ENCODE data around the gene RINL.

RINL gene

DNA sequence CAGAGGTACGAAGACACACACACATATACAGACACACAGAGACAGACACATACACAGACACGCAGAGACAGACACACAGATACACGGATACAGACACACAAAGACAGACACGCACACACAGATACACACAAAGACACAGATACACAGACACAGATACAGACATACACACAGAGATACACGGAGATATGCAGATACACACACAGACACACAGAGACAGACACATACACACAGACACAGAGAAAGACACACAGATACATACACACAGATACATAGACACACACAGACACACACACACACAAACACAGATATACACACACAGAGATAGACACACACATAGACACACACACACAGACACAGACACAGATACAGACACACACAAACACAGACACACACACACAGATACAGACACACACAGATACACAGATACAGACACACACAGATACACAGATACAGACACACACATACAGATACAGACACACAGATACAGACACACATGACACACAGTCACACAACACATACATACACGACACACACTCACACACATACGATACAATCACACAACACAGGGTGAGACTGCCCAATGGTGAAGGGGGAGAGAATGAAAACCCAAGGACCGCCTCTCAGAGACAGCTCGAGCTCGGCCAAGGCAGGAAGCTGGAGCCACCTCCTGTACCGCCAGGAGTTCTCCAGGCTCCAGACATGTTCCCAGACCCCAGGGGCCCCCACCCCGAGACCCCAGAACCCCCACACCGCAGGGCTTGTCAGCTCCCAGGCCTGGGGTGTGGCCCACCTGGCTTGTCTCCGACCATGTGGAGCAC, 42.7 kb upstream of the RINL start:
- Histone ChIP-seq H4K91ac (ENCODE audit: low read depth, low read length, poor library complexity) (no peak overlapping the region), H2BK120ac (ENCODE audit: low read depth, low read length) (no peak overlapping the region), H2AFZ (ENCODE audit: low read length) (no peak overlapping the region), H3K36me3 (replicated peaks in 1 of 2; ENCODE audit: control insufficient read depth in 2 of 2, insufficient read depth in 2 of 2, low read length in 2 of 2) (peaks cover 32 to 38% of the 10 kb centered on the region in 2 donors), H3K9ac (ENCODE audit: low read depth, low read length, poor library complexity) (no peak overlapping the region), H2BK12ac (ENCODE audit: low read length) (no peak overlapping the region), H3K27me3 (ENCODE audit: control insufficient read depth in 3 of 3, insufficient read depth in 3 of 3, low read depth in 1 of 3, low read length in 3 of 3) (no peaks in the 10 kb centered on the region), H3K4me1 (ENCODE audit: control insufficient read depth in 2 of 2, insufficient read depth in 1 of 2, low read depth in 1 of 2, low read length in 2 of 2) (no peaks in the 10 kb centered on the region), H3K79me1 (ENCODE audit: low read depth, low read length) (peaks cover 2% of the 10 kb centered on the region), H4K8ac (ENCODE audit: low read depth, low read length) (no peak overlapping the region), H3K9me3 (replicated peaks in 1 of 2; ENCODE audit: control insufficient read depth in 2 of 2, insufficient read depth in 1 of 2, low read depth in 1 of 2, low read length in 2 of 2) (no peaks in the 10 kb centered on the region), H2BK15ac (ENCODE audit: low read length) (no peak overlapping the region), H2AK5ac (ENCODE audit: low read depth, low read length) (no peak overlapping the region), H3K27ac (replicated peaks; ENCODE audit: low read length) (no peak overlapping the region), H3K23ac (ENCODE audit: low read depth, low read length, poor library complexity) (no peak overlapping the region), H3K18ac (ENCODE audit: low read length) (no peak overlapping the region), H2BK5ac (ENCODE audit: low read length) (no peak overlapping the region), H3K4me3 (ENCODE audit: low read length in 2 of 2) (no peak overlapping the region), H3K4me2 (ENCODE audit: insufficient read depth, low read length, poor library complexity, severe bottlenecking) (no peak overlapping the region), H3K4ac (ENCODE audit: low read length) (no peak overlapping the region), H3K14ac (ENCODE audit: low read length) (no peak overlapping the region)
- no peak for DNase-seq (ENCODE audit: low spot score)
- WGBS, 2 donors (ENCODE audit: extremely low coverage in 2 of 2, insufficient read length in 2 of 2, insufficient replicate concordance in 1 of 2), result no CpG with 5 or more reads among the region's 14 CpGs

- WGBS, 2 donors (ENCODE audit: extremely low coverage in 2 of 2, insufficient read length in 2 of 2, insufficient replicate concordance in 1 of 2), result no CpG with 5 or more reads among the region's 21 CpGs
- no peak overlapping the region for H3K9ac ChIP-seq (ENCODE audit: low read depth, low read length, poor library complexity)
- H3K9me3 ChIP-seq (replicated peaks in 1 of 2; ENCODE audit: control insufficient read depth in 2 of 2, insufficient read depth in 1 of 2, low read depth in 1 of 2, low read length in 2 of 2), result no peaks in the 10 kb centered on the region
- H2BK12ac ChIP-seq (ENCODE audit: low read length), result no peak overlapping the region
- no peak overlapping the region for H3K27ac ChIP-seq (replicated peaks; ENCODE audit: low read length)
- DNase-seq (ENCODE audit: low spot score), result no peak
- no peak overlapping the region for H2BK120ac ChIP-seq (ENCODE audit: low read depth, low read length)
- H3K79me1 ChIP-seq (ENCODE audit: low read depth, low read length), result peaks cover 2% of the 10 kb centered on the region
- H2AFZ ChIP-seq (ENCODE audit: low read length), result no peak overlapping the region
- no peak overlapping the region for H2AK5ac ChIP-seq (ENCODE audit: low read depth, low read length)
- H3K4me3 ChIP-seq (ENCODE audit: low read length in 2 of 2), result no peak overlapping the region
- no peak overlapping the region for H3K14ac ChIP-seq (ENCODE audit: low read length)
- H4K8ac ChIP-seq (ENCODE audit: low read depth, low read length), result no peak overlapping the region
- no peaks in the 10 kb centered on the region for H3K4me1 ChIP-seq (ENCODE audit: control insufficient read depth in 2 of 2, insufficient read depth in 1 of 2, low read depth in 1 of 2, low read length in 2 of 2)
- peaks cover 27 to 31% of the 10 kb centered on the region in 2 donors for H3K36me3 ChIP-seq (replicated peaks in 1 of 2; ENCODE audit: control insufficient read depth in 2 of 2, insufficient read depth in 2 of 2, low read length in 2 of 2)
- no peaks in the 10 kb centered on the region for H3K27me3 ChIP-seq (ENCODE audit: control insufficient read depth in 3 of 3, insufficient read depth in 3 of 3, low read depth in 1 of 3, low read length in 3 of 3)
- H4K91ac ChIP-seq (ENCODE audit: low read depth, low read length, poor library complexity), result no peak overlapping the region
- H2BK15ac ChIP-seq (ENCODE audit: low read length), result no peak overlapping the region
- H3K4ac ChIP-seq (ENCODE audit: low read length), result no peak overlapping the region
- no peak overlapping the region for H3K18ac ChIP-seq (ENCODE audit: low read length)
- H3K4me2 ChIP-seq (ENCODE audit: insufficient read depth, low read length, poor library complexity, severe bottlenecking), result no peak overlapping the region
- no peak overlapping the region for H2BK5ac ChIP-seq (ENCODE audit: low read length)
- H3K23ac ChIP-seq (ENCODE audit: low read depth, low read length, poor library complexity), result no peak overlapping the region
Observed at GRCh38 chr19:38919837-38920601, 41.9 kb upstream of the RINL start.

GRCh38 chr19:38918526-38918925, 40.5 kb upstream of the RINL start:
- WGBS, 2 donors (ENCODE audit: extremely low coverage in 2 of 2, insufficient read length in 2 of 2, insufficient replicate concordance in 1 of 2), result no CpG with 5 or more reads among the region's 10 CpGs
- Histone ChIP-seq H2BK15ac (ENCODE audit: low read length) (no peak overlapping the region), H3K27ac (replicated peaks; ENCODE audit: low read length) (no peak overlapping the region), H2BK12ac (ENCODE audit: low read length) (no peak overlapping the region), H3K9ac (ENCODE audit: low read depth, low read length, poor library complexity) (no peak overlapping the region), H3K9me3 (replicated peaks in 1 of 2; ENCODE audit: control insufficient read depth in 2 of 2, insufficient read depth in 1 of 2, low read depth in 1 of 2, low read length in 2 of 2) (no peaks in the 10 kb centered on the region), H2BK5ac (ENCODE audit: low read length) (peak overlapping the region; percentile 35), H3K4me2 (ENCODE audit: insufficient read depth, low read length, poor library complexity, severe bottlenecking) (no peak overlapping the region), H2AK5ac (ENCODE audit: low read depth, low read length) (no peak overlapping the region), H2AFZ (ENCODE audit: low read length) (no peak overlapping the region), H2BK120ac (ENCODE audit: low read depth, low read length) (no peak overlapping the region), H4K91ac (ENCODE audit: low read depth, low read length, poor library complexity) (no peak overlapping the region), H3K23ac (ENCODE audit: low read depth, low read length, poor library complexity) (no peak overlapping the region), H3K4me1 (ENCODE audit: control insufficient read depth in 2 of 2, insufficient read depth in 1 of 2, low read depth in 1 of 2, low read length in 2 of 2) (no peaks in the 10 kb centered on the region), H3K4me3 (ENCODE audit: low read length in 2 of 2) (no peak overlapping the region), H3K27me3 (ENCODE audit: control insufficient read depth in 3 of 3, insufficient read depth in 3 of 3, low read depth in 1 of 3, low read length in 3 of 3) (no peaks in the 10 kb centered on the region), H3K79me1 (ENCODE audit: low read depth, low read length) (peaks cover 2% of the 10 kb centered on the region), H3K36me3 (replicated peaks in 1 of 2; ENCODE audit: control insufficient read depth in 2 of 2, insufficient read depth in 2 of 2, low read length in 2 of 2) (peaks cover 17 to 19% of the 10 kb centered on the region in 2 donors), H4K8ac (ENCODE audit: low read depth, low read length) (no peak overlapping the region), H3K4ac (ENCODE audit: low read length) (no peak overlapping the region), H3K14ac (ENCODE audit: low read length) (no peak overlapping the region), H3K18ac (ENCODE audit: low read length) (no peak overlapping the region)
- no peak for DNase-seq (ENCODE audit: low spot score)

DNA sequence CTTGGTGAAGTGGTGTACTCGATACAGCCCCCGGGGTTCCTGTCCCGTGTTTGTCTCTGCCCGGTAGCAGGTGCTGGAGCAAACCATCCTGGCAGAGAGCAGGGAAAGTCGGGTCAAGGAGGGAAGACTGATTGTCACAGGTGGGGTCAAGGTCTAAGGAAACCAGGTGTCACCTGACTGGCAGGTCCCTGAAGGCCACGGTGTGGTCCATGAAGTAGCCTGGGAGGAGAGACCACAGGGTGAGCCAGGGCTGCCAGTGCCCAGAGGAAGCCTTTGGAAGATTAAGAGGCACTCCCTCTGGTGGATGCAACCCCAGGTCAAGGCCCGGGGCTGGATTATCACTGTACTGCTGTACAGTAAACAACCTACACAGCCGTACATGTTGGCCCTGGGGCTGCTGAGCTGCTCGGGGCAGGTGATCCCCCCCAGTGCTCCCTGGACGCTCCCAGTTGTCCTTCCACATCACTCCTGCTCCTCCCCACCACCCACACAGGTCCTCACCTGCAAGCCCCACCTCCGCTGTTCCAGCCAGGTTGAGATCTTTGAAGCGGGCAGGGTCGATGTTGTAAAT, 39.9 kb upstream of the RINL start:
- no peaks in the 10 kb centered on the region for H3K9me3 ChIP-seq (replicated peaks in 1 of 2; ENCODE audit: control insufficient read depth in 2 of 2, insufficient read depth in 1 of 2, low read depth in 1 of 2, low read length in 2 of 2)
- no CpG with 5 or more reads among the region's 13 CpGs for WGBS, 2 donors (ENCODE audit: extremely low coverage in 2 of 2, insufficient read length in 2 of 2, insufficient replicate concordance in 1 of 2)
- no peak overlapping the region for H3K18ac ChIP-seq (ENCODE audit: low read length)
- no peak overlapping the region for H3K14ac ChIP-seq (ENCODE audit: low read length)
- H3K4me2 ChIP-seq (ENCODE audit: insufficient read depth, low read length, poor library complexity, severe bottlenecking), result no peak overlapping the region
- H3K9ac ChIP-seq (ENCODE audit: low read depth, low read length, poor library complexity), result no peak overlapping the region
- H2BK5ac ChIP-seq (ENCODE audit: low read length), result peak overlapping the region; percentile 35
- no peak overlapping the region for H4K8ac ChIP-seq (ENCODE audit: low read depth, low read length)
- peak overlapping the region; percentile 37 for H2AK5ac ChIP-seq (ENCODE audit: low read depth, low read length)
- no peak overlapping the region for H2BK15ac ChIP-seq (ENCODE audit: low read length)
- H3K4ac ChIP-seq (ENCODE audit: low read length), result no peak overlapping the region
- H3K27me3 ChIP-seq (ENCODE audit: control insufficient read depth in 3 of 3, insufficient read depth in 3 of 3, low read depth in 1 of 3, low read length in 3 of 3), result no peaks in the 10 kb centered on the region
- no peak overlapping the region for H3K23ac ChIP-seq (ENCODE audit: low read depth, low read length, poor library complexity)
- H3K27ac ChIP-seq (replicated peaks; ENCODE audit: low read length), result no peak overlapping the region
- H2BK120ac ChIP-seq (ENCODE audit: low read depth, low read length), result no peak overlapping the region
- H2BK12ac ChIP-seq (ENCODE audit: low read length), result no peak overlapping the region
- no peak overlapping the region for H2AFZ ChIP-seq (ENCODE audit: low read length)
- peaks cover 17 to 19% of the 10 kb centered on the region in 2 donors for H3K36me3 ChIP-seq (replicated peaks in 1 of 2; ENCODE audit: control insufficient read depth in 2 of 2, insufficient read depth in 2 of 2, low read length in 2 of 2)
- no peak overlapping the region for H3K4me3 ChIP-seq (ENCODE audit: low read length in 2 of 2)
- no peak for DNase-seq (ENCODE audit: low spot score)
- H4K91ac ChIP-seq (ENCODE audit: low read depth, low read length, poor library complexity), result no peak overlapping the region
- H3K79me1 ChIP-seq (ENCODE audit: low read depth, low read length), result peaks cover 2% of the 10 kb centered on the region
- H3K4me1 ChIP-seq (ENCODE audit: control insufficient read depth in 2 of 2, insufficient read depth in 1 of 2, low read depth in 1 of 2, low read length in 2 of 2), result no peaks in the 10 kb centered on the region

Measured in neuronal stem cell (in vitro differentiated cells).